ENCODE measurements around the gene SPG7.

GRCh38 chr16:89473136-89473712 is 35.0 kb upstream of the SPG7 start:
- TF ChIP-seq TAF1 (IDR thresholded peaks at IDR 0.05; ENCODE audit: low read depth, low read length), result no peak
- TF ChIP-seq POLR2AphosphoS5 (IDR thresholded peaks at IDR 0.05; ENCODE audit: low read depth, low read length), result no peak
- TF ChIP-seq POLR2A (IDR thresholded peaks at IDR 0.05; ENCODE audit: low read depth, low read length), result no peak
- TF ChIP-seq POU2F2 (IDR thresholded peaks at IDR 0.05; ENCODE audit: low read depth, low read length), result no peak
- no peak for TF ChIP-seq SPI1 (IDR thresholded peaks at IDR 0.05; ENCODE audit: low read depth, low read length)
- no peak for TF ChIP-seq PAX5 (IDR thresholded peaks at IDR 0.05; ENCODE audit: insufficient read depth, low read length, severe bottlenecking)
